ENCODE results near the gene ABCC1. TPM values are rescaled to one million over a fixed set of nuclear protein-coding genes. Genes with fewer than 3 reads are reported as not detected.
A peak's percentile ranks its signal among the peaks of the same experiment; 100 is the strongest.

Gene ABCC1
- polyA plus RNA-seq, 1 of the 3 experiments (the other 2 are of a cell fraction) = 23.7 TPM

DNA sequence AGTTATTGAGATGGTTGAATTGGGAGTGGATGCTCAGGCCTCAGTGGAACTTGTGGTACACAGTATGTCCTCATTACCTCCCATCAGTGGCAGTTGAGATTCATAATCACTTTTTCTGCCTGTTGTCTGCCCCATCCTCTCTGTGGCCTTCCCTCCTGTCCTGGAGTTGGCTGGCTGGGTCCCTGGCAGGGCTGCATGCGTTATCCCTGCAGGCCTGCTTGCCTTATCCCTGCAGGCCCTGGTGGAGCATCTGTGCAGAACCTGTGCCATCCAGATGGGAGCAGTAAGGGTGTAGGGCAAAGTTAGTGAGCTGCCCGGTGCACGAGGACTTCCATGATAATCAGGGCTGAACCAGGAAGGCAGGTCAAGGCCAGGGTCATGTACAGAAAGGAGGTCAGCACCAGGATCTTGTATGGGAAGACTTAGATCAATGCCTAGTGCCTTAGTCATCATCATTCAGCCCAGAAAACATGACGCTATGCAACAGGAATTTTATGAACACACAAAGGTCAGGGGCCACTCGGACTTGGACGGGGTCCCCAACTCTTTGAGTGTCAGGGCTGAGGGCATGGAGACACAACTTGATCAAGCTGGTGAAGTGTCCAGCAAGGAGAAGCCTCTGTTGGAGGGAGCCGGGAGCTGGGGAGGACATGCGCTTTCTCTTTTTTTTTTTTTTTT, 47.2 kb downstream of the ABCC1 start:
- Histone ChIP-seq H3K4me2 (peak overlapping the region; percentile 66; the same call in 1 of the 2 replicates), H3K9me2 (no peaks in the 10 kb centered on the region), H3K27me3 (ENCODE audit: insufficient read depth) (no peaks in the 10 kb centered on the region), H3K4me3 (ENCODE audit: low read depth in 2 of 2, low read length in 1 of 2) (no peak overlapping the region), H3K79me2 (ENCODE audit: insufficient read depth) (peaks cover 84% of the 10 kb centered on the region), H3K4me1 (ENCODE audit: control insufficient read depth in 1 of 2, insufficient read depth in 2 of 2, low read depth in 1 of 2, low read length in 1 of 2) (peaks cover 18 to 42% of the 10 kb centered on the region in 2 experiments; a peak in 3 of 4 replicates), H3K9ac (no peak overlapping the region), H3K36me3 (replicated peaks in 1 of 2; ENCODE audit: control insufficient read depth in 1 of 2, insufficient read depth in 2 of 2, low read length in 1 of 2) (no peaks in the 10 kb centered on the region), H3K9me3 (no peaks in the 10 kb centered on the region), H4K20me1 (ENCODE audit: insufficient read depth) (no peaks in the 10 kb centered on the region), H2AFZ (ENCODE audit: low read depth) (no peak overlapping the region), H3F3A (replicated peaks; ENCODE audit: insufficient read depth) (peaks cover 24% of the 10 kb centered on the region), H3K27ac (ENCODE audit: low read depth in 2 of 2, low read length in 1 of 2) (peak overlapping the region; percentile 36 to 91)
- WGBS (ENCODE audit: low lambda C conversion rate) = 49% methylated on average over 8 of the region's 8 CpGs
- ChIA-PET POLR2A (no interaction called here), CTCF (interaction anchor here (0.9 kb wide), 1 partner anchor 13 kb away, joined by 3 read pairs; no protein-coding TSS in a partner anchor)
- peak; percentile 52 for DNase-seq
- TF ChIP-seq TAF1 (IDR thresholded peaks at IDR 0.05; ENCODE audit: borderline replicate concordance, low read depth, low read length) = no peak
- TF ChIP-seq TEAD4 (IDR thresholded peaks at IDR 0.05; ENCODE audit: borderline replicate concordance, insufficient read depth) = peak; percentile 50; the same call in 1 of the 2 replicates
- no peak for TF ChIP-seq GABPA (IDR thresholded peaks at IDR 0.05; ENCODE audit: low read depth)
- TF ChIP-seq, protein P1, sequence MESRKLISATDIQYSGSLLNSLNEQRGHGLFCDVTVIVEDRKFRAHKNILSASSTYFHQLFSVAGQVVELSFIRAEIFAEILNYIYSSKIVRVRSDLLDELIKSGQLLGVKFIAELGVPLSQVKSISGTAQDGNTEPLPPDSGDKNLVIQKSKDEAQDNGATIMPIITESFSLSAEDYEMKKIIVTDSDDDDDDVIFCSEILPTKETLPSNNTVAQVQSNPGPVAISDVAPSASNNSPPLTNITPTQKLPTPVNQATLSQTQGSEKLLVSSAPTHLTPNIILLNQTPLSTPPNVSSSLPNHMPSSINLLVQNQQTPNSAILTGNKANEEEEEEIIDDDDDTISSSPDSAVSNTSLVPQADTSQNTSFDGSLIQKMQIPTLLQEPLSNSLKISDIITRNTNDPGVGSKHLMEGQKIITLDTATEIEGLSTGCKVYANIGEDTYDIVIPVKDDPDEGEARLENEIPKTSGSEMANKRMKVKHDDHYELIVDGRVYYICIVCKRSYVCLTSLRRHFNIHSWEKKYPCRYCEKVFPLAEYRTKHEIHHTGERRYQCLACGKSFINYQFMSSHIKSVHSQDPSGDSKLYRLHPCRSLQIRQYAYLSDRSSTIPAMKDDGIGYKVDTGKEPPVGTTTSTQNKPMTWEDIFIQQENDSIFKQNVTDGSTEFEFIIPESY (IDR thresholded peaks at IDR 0.05; ENCODE audit: borderline replicate concordance, low read depth) = no peak
- peak; percentile 55; the same call in 1 of the 2 replicates for TF ChIP-seq TCF12 (IDR thresholded peaks at IDR 0.05)
- no peak for TF ChIP-seq SIN3A (IDR thresholded peaks at IDR 0.05; ENCODE audit: borderline replicate concordance, low read depth, low read length)
- no peak for TF ChIP-seq MXI1 (IDR thresholded peaks at IDR 0.05; ENCODE audit: low read depth, low read length)
- TF ChIP-seq FOXJ3 (CRISPR knock-in tag; IDR thresholded peaks at IDR 0.05) = no peak
- peak; percentile 75 for TF ChIP-seq NFIC (IDR thresholded peaks at IDR 0.05; ENCODE audit: borderline replicate concordance)
- TF ChIP-seq FOSL2 (IDR thresholded peaks at IDR 0.05; ENCODE audit: borderline replicate concordance, low read depth) = peak; percentile 88; the same call in 1 of the 2 replicates
- TF ChIP-seq FOXM1 (IDR thresholded peaks at IDR 0.05; ENCODE audit: low read depth) = no peak
- TF ChIP-seq, protein P2, sequence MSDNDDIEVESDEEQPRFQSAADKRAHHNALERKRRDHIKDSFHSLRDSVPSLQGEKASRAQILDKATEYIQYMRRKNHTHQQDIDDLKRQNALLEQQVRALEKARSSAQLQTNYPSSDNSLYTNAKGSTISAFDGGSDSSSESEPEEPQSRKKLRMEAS (IDR thresholded peaks at IDR 0.05; ENCODE audit: low read depth) = peak; percentile 49
- TF ChIP-seq ELF1 (IDR thresholded peaks at IDR 0.05) = no peak
- TF ChIP-seq SMC3 (IDR thresholded peaks at IDR 0.05; ENCODE audit: low read depth, low read length) = no peak; the same call in 1 of the 2 replicates
- TF ChIP-seq, protein P3, sequence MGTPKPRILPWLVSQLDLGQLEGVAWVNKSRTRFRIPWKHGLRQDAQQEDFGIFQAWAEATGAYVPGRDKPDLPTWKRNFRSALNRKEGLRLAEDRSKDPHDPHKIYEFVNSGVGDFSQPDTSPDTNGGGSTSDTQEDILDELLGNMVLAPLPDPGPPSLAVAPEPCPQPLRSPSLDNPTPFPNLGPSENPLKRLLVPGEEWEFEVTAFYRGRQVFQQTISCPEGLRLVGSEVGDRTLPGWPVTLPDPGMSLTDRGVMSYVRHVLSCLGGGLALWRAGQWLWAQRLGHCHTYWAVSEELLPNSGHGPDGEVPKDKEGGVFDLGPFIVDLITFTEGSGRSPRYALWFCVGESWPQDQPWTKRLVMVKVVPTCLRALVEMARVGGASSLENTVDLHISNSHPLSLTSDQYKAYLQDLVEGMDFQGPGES (IDR thresholded peaks at IDR 0.05; ENCODE audit: low read depth, low read length) = no peak
- TF ChIP-seq RXRA (IDR thresholded peaks at IDR 0.05; ENCODE audit: borderline replicate concordance, low read depth) = peak; percentile 93; the same call in 1 of the 2 replicates
- TF ChIP-seq, protein P4, sequence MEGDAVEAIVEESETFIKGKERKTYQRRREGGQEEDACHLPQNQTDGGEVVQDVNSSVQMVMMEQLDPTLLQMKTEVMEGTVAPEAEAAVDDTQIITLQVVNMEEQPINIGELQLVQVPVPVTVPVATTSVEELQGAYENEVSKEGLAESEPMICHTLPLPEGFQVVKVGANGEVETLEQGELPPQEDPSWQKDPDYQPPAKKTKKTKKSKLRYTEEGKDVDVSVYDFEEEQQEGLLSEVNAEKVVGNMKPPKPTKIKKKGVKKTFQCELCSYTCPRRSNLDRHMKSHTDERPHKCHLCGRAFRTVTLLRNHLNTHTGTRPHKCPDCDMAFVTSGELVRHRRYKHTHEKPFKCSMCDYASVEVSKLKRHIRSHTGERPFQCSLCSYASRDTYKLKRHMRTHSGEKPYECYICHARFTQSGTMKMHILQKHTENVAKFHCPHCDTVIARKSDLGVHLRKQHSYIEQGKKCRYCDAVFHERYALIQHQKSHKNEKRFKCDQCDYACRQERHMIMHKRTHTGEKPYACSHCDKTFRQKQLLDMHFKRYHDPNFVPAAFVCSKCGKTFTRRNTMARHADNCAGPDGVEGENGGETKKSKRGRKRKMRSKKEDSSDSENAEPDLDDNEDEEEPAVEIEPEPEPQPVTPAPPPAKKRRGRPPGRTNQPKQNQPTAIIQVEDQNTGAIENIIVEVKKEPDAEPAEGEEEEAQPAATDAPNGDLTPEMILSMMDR (IDR thresholded peaks at IDR 0.05) = no peak; the same call in 1 of the 2 replicates
- peak in 1 of 2 experiments; percentile 57; a peak in 1 of 4 replicates for TF ChIP-seq EP300 (IDR thresholded peaks at IDR 0.05; ENCODE audit: borderline replicate concordance in 1 of 2, low read depth in 1 of 2, low read length in 1 of 2)
- TF ChIP-seq GATA2 (CRISPR knock-in tag; IDR thresholded peaks at IDR 0.05) = no peak
- TF ChIP-seq RCOR1 (IDR thresholded peaks at IDR 0.05; ENCODE audit: low read length) = no peak
- TF ChIP-seq POLR2AphosphoS5 (IDR thresholded peaks at IDR 0.05; ENCODE audit: low read depth, low read length) = no peak
- no peak for TF ChIP-seq CHD2 (IDR thresholded peaks at IDR 0.05; ENCODE audit: low read length, partially characterized antibody)
- TF ChIP-seq YY1 (IDR thresholded peaks at IDR 0.05; ENCODE audit: low read depth) = no peak
- TF ChIP-seq RAD21 (IDR thresholded peaks at IDR 0.05; ENCODE audit: low read length) = peak; percentile 35; the same call in 1 of the 2 replicates
- TF ChIP-seq, protein P5, sequence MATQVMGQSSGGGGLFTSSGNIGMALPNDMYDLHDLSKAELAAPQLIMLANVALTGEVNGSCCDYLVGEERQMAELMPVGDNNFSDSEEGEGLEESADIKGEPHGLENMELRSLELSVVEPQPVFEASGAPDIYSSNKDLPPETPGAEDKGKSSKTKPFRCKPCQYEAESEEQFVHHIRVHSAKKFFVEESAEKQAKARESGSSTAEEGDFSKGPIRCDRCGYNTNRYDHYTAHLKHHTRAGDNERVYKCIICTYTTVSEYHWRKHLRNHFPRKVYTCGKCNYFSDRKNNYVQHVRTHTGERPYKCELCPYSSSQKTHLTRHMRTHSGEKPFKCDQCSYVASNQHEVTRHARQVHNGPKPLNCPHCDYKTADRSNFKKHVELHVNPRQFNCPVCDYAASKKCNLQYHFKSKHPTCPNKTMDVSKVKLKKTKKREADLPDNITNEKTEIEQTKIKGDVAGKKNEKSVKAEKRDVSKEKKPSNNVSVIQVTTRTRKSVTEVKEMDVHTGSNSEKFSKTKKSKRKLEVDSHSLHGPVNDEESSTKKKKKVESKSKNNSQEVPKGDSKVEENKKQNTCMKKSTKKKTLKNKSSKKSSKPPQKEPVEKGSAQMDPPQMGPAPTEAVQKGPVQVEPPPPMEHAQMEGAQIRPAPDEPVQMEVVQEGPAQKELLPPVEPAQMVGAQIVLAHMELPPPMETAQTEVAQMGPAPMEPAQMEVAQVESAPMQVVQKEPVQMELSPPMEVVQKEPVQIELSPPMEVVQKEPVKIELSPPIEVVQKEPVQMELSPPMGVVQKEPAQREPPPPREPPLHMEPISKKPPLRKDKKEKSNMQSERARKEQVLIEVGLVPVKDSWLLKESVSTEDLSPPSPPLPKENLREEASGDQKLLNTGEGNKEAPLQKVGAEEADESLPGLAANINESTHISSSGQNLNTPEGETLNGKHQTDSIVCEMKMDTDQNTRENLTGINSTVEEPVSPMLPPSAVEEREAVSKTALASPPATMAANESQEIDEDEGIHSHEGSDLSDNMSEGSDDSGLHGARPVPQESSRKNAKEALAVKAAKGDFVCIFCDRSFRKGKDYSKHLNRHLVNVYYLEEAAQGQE (IDR thresholded peaks at IDR 0.05; ENCODE audit: low read depth, low read length) = no peak

All from SK-N-SH (cell line).